ENCODE data around the gene AGBL2.

Gene AGBL2

GRCh38 chr11:47725442-47726117 lies 10.4 kb upstream of the AGBL2 start:
- TF ChIP-seq, protein P1, sequence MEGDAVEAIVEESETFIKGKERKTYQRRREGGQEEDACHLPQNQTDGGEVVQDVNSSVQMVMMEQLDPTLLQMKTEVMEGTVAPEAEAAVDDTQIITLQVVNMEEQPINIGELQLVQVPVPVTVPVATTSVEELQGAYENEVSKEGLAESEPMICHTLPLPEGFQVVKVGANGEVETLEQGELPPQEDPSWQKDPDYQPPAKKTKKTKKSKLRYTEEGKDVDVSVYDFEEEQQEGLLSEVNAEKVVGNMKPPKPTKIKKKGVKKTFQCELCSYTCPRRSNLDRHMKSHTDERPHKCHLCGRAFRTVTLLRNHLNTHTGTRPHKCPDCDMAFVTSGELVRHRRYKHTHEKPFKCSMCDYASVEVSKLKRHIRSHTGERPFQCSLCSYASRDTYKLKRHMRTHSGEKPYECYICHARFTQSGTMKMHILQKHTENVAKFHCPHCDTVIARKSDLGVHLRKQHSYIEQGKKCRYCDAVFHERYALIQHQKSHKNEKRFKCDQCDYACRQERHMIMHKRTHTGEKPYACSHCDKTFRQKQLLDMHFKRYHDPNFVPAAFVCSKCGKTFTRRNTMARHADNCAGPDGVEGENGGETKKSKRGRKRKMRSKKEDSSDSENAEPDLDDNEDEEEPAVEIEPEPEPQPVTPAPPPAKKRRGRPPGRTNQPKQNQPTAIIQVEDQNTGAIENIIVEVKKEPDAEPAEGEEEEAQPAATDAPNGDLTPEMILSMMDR (IDR thresholded peaks at IDR 0.05), result no peak

GRCh38 chr11:47724041-47724729 lies 9.0 kb upstream of the AGBL2 start:
- TF ChIP-seq, protein P1 (IDR thresholded peaks at IDR 0.05), result no peak

- TF ChIP-seq, protein P1 (IDR thresholded peaks at IDR 0.05), result no peak
Observed at GRCh38 chr11:47723041-47723440, 7.9 kb upstream of the AGBL2 start.

DNA sequence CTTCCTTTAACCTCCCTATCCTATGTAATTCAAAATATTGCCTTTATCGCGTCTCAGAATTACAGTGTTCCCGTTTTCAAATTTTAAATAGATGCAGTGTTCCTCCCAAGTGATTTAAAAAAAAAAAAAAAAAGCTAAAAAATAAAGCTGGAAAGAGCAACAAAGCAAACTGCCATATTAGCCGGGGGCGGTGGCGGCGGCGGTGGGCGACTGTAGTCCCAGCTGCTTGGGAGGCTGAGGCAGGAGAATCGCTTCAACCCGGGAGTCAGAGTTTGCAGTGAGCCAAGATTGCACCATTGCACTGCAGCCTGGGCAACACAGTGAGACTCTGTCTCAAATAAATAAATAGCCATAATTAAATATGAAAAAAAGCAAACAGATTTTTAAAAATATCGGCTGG lies 5.5 kb upstream of the AGBL2 start:
- TF ChIP-seq, protein P1 (IDR thresholded peaks at IDR 0.05), result no peak

DNA sequence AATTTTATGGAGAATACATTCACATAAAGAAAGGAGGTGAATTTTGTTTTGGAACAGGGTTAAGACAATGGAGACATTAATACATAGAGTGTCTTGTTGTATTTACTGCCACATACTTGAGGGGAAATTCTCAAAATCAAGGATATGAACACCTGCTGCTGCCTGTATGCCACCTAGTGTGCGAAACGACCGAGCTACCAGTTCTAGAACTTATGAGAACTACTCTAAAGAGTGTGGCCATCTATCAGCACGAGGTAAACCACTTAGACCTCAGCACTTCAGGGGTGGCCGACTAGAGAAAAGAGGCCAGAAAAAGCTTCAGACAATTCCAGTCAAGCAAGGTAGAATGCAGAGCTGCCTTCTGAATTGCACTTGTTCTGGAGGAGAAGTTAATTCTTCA lies 1.5 kb upstream of the AGBL2 start:
- TF ChIP-seq, protein P1 (IDR thresholded peaks at IDR 0.05), result no peak

- TF ChIP-seq, protein P1 (IDR thresholded peaks at IDR 0.05), result no peak
Observed at GRCh38 chr11:47714554-47715081, 551 bp downstream of the AGBL2 start.

GRCh38 chr11:47711816-47712215 lies 3.4 kb downstream of the AGBL2 start:
- TF ChIP-seq, protein P1 (IDR thresholded peaks at IDR 0.05), result no peak
